ENCODE measurements around the gene GIGYF2. TPM values are rescaled to one million over a fixed set of nuclear protein-coding genes. Genes with fewer than 3 reads are reported as not detected.
A peak's percentile ranks its signal among the peaks of the same experiment; 100 is the strongest.

Gene GIGYF2
- total and polyA plus RNA-seq, 8 donors: 7.1 to 158 (median 75.0) TPM

GRCh38 chr2:232898592-232899543, 201.7 kb downstream of the GIGYF2 start:
- H3K9me3 ChIP-seq: no peaks in the 10 kb centered on the region
- peak; percentile 14 to 74 for DNase-seq
- TF ChIP-seq POLR2A (IDR thresholded peaks at IDR 0.05): peak in 1 of 4 donors; percentile 15
- TF ChIP-seq, protein P1, sequence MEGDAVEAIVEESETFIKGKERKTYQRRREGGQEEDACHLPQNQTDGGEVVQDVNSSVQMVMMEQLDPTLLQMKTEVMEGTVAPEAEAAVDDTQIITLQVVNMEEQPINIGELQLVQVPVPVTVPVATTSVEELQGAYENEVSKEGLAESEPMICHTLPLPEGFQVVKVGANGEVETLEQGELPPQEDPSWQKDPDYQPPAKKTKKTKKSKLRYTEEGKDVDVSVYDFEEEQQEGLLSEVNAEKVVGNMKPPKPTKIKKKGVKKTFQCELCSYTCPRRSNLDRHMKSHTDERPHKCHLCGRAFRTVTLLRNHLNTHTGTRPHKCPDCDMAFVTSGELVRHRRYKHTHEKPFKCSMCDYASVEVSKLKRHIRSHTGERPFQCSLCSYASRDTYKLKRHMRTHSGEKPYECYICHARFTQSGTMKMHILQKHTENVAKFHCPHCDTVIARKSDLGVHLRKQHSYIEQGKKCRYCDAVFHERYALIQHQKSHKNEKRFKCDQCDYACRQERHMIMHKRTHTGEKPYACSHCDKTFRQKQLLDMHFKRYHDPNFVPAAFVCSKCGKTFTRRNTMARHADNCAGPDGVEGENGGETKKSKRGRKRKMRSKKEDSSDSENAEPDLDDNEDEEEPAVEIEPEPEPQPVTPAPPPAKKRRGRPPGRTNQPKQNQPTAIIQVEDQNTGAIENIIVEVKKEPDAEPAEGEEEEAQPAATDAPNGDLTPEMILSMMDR (IDR thresholded peaks at IDR 0.05): no peak
- intact Hi-C loops (cut with DNase I; ENCODE audit: low total_unique reads): no loop called here
- WGBS, 5 donors: 63 to 77% (median 73%) methylated on average over 18 of the region's 18 CpGs
- H3K36me3 ChIP-seq: no peaks in the 10 kb centered on the region
- H3K27me3 ChIP-seq: peaks cover 0 to 19% (median 0%) of the 10 kb centered on the region in 3 donors
- no peak overlapping the region for H3K27ac ChIP-seq
- no peaks in the 10 kb centered on the region for H3K4me1 ChIP-seq
- no peak overlapping the region for H3K4me3 ChIP-seq

- H3K4me3 ChIP-seq: no peak overlapping the region
- H3K36me3 ChIP-seq: no peaks in the 10 kb centered on the region
- H3K27ac ChIP-seq: no peak overlapping the region
- intact Hi-C loops (cut with DNase I; ENCODE audit: low total_unique reads): no loop called here
- H3K27me3 ChIP-seq: peaks cover 0 to 14% (median 0%) of the 10 kb centered on the region in 3 donors
- H3K9me3 ChIP-seq: no peaks in the 10 kb centered on the region
- peak in 1 of 2 donors; percentile 20 for DNase-seq
- TF ChIP-seq EP300 (IDR thresholded peaks at IDR 0.05): no peak
- TF ChIP-seq, protein P1 (IDR thresholded peaks at IDR 0.05): no peak
- no peak for TF ChIP-seq POLR2AphosphoS5 (IDR thresholded peaks at IDR 0.05)
- no peak for TF ChIP-seq POLR2A (IDR thresholded peaks at IDR 0.05)
- H3K4me1 ChIP-seq: no peaks in the 10 kb centered on the region
- 70 to 84% (median 79%) methylated on average over 35 to 43 of the region's 43 CpGs for WGBS, 5 donors
Observed at GRCh38 chr2:232900811-232901735, 203.9 kb downstream of the GIGYF2 start.

GRCh38 chr2:232901736-232902578, 204.8 kb downstream of the GIGYF2 start:
- Histone ChIP-seq H3K36me3 (no peaks in the 10 kb centered on the region), H3K9me3 (no peaks in the 10 kb centered on the region), H3K27me3 (peaks cover 0 to 14% (median 0%) of the 10 kb centered on the region in 3 donors), H3K4me1 (no peaks in the 10 kb centered on the region), H3K4me3 (no peak overlapping the region), H3K27ac (no peak overlapping the region)
- DNase-seq: peak in 1 of 2 donors; percentile 29
- TF ChIP-seq, protein P1 (IDR thresholded peaks at IDR 0.05): no peak
- TF ChIP-seq EP300 (IDR thresholded peaks at IDR 0.05) (no peak), POLR2AphosphoS5 (IDR thresholded peaks at IDR 0.05) (no peak)
- intact Hi-C loops (cut with DNase I; ENCODE audit: low total_unique reads): no loop called here
- WGBS, 5 donors: 78 to 85% (median 82%) methylated on average over 17 to 28 of the region's 28 CpGs
